GM21717 (cell line): ENCODE measurements around the gene BCL2.
"Not testable (repeated sequence)": the region's sequence is repeated elsewhere in the genome, so short reads cannot be mapped to it uniquely, and the experiment has no call there.

Experiments
- ATAC-seq: cut with Tn5 transposase; IDR thresholded peaks from one replicate; pipeline ENCODE4 v1.9.1; 2021; ENCODE audit warnings: mild to moderate bottlenecking, moderate library complexity; ENCODE audit not compliant: unreplicated experiment

BCL2 gene

GRCh38 chr18:63206433-63207142, 113.0 kb downstream of the BCL2 start:
- ATAC-seq: no peak

- ATAC-seq: no peak
Observed at GRCh38 chr18:63205791-63206252, 113.7 kb downstream of the BCL2 start.

GRCh38 chr18:63203497-63203896, 116.1 kb downstream of the BCL2 start:
- no peak for ATAC-seq

GRCh38 chr18:63202828-63203227, 116.7 kb downstream of the BCL2 start:
- ATAC-seq: no peak

GRCh38 chr18:63201456-63201855, 118.1 kb downstream of the BCL2 start:
- ATAC-seq: not testable (repeated sequence)

- no peak for ATAC-seq
Observed at GRCh38 chr18:63199743-63200241, 119.8 kb downstream of the BCL2 start.

GRCh38 chr18:63198868-63199742, 120.5 kb downstream of the BCL2 start:
- ATAC-seq: no peak

GRCh38 chr18:63198098-63198760, 121.3 kb downstream of the BCL2 start:
- no peak for ATAC-seq

- no peak for ATAC-seq
Observed at GRCh38 chr18:63197246-63197869, 122.2 kb downstream of the BCL2 start.

GRCh38 chr18:63195326-63196159, 124.0 kb downstream of the BCL2 start:
- ATAC-seq: no peak

GRCh38 chr18:63192885-63193349, 126.7 kb downstream of the BCL2 start:
- ATAC-seq: peak; percentile 64

GRCh38 chr18:63192126-63192884, 127.3 kb downstream of the BCL2 start:
- ATAC-seq: peak; percentile 46

GRCh38 chr18:63191413-63191812, 128.2 kb downstream of the BCL2 start:
- no peak for ATAC-seq

- not testable (repeated sequence) for ATAC-seq
Observed at GRCh38 chr18:63190838-63191237, 128.7 kb downstream of the BCL2 start.

- ATAC-seq: no peak
Observed at GRCh38 chr18:63189817-63190216, 129.8 kb downstream of the BCL2 start.

GRCh38 chr18:63189041-63189440, 130.5 kb downstream of the BCL2 start:
- no peak for ATAC-seq

- ATAC-seq: no peak
Observed at GRCh38 chr18:63187791-63188460, 131.6 kb downstream of the BCL2 start.

- ATAC-seq: no peak
Observed at GRCh38 chr18:63187223-63187574, 132.4 kb downstream of the BCL2 start.
